Aorta (tissue), 5 donors: Measurements from ENCODE around the gene APOBEC4. TPM values are rescaled to one million over a fixed set of nuclear protein-coding genes. Genes with fewer than 3 reads are reported as not detected.
A peak's percentile ranks its signal among the peaks of the same experiment; 100 is the strongest.

Experiments
- ATAC-seq: fragments of 200-7000 bp; cut with Tn5 transposase; one replicate; pipeline ENCODE4 v1.9.1; 2022; ENCODE audit warnings: moderate library complexity; ENCODE audit not compliant: low FRiP score
- DNase-seq, 2 donors: peaks; one replicate each; pipeline ENCODE4 v3.0.0-alpha.2; 2020
- H3K27ac ChIP-seq, 2 donors: one replicate each; pipeline ENCODE4 v1.5.1; 2013; ENCODE audit warnings: low read length in 2 of 2, mild to moderate bottlenecking in 2 of 2, moderate library complexity in 2 of 2, control low read depth in 1 of 2, inconsistent platforms in 1 of 2, low read depth in 1 of 2
- H3K27me3 ChIP-seq, 2 donors: one replicate each; pipeline ENCODE4 v1.6.1; 2013; ENCODE audit warnings: control low read depth in 1 of 2, low read length in 1 of 2, mild to moderate bottlenecking in 1 of 2, moderate library complexity in 1 of 2; ENCODE audit not compliant: insufficient read depth in 2 of 2, control insufficient read depth in 1 of 2
- H3K36me3 ChIP-seq, 2 donors: one replicate each; pipeline ENCODE4 v1.6.1; 2013; ENCODE audit warnings: control low read depth in 1 of 2, low read length in 1 of 2, mild to moderate bottlenecking in 1 of 2; ENCODE audit not compliant: insufficient read depth in 2 of 2, control insufficient read depth in 1 of 2
- H3K4me1 ChIP-seq, 2 donors: one replicate each; pipeline ENCODE4 v1.6.1; 2013; ENCODE audit warnings: low read length in 2 of 2, control low read depth in 1 of 2, mild to moderate bottlenecking in 1 of 2, moderate library complexity in 1 of 2; ENCODE audit not compliant: insufficient read depth in 2 of 2, control insufficient read depth in 1 of 2
- H3K4me3 ChIP-seq, 2 donors: one replicate each; pipeline ENCODE4 v1.5.1; 2013; ENCODE audit warnings: low read length in 2 of 2, control low read depth in 1 of 2, mild to moderate bottlenecking in 1 of 2
- H3K9me3 ChIP-seq: one replicate; pipeline ENCODE4 v1.6.1; 2013; ENCODE audit warnings: mild to moderate bottlenecking, low read length; ENCODE audit not compliant: control insufficient read depth
- WGBS, 2 donors: extraction: QIAGEN DNeasy Blood & Tissue Kit; methylation state at CpG; one replicate each; pipeline ENCODE4 v1.1.7; 2013; 5-methylcytosine and 5-hydroxymethylcytosine counted together
- intact Hi-C, 2 donors: fragments of 100-400 bp; cut with DNase I; formaldehyde crosslinking; loops; one replicate each; pipeline versions ENCODE4 v1.14.2 to v1.15.0; 2022
- polyA plus RNA-seq, 2 donors: library from polyadenylated mRNA; stranded (reverse); fragments of 200-250 nt; gene quantifications; one replicate each; pipeline ENCODE4 v1.2.3, GENCODE V29; 2013
- total RNA-seq, 2 donors: library from RNA; stranded (reverse); fragmentation: NEBNext Ultra II Directional; extraction: Animal tissue kit (Norgen Biotek cat#: 25700); gene quantifications; one replicate each; pipeline ENCODE4 v1.2.1, GENCODE V29; 2021
- donor health status: healthy with polysubstance abuse.
- donor health status: Bipolar disorder and iron deficiency.
- donor health status: DM: no; HTN: no; CAD: no.
- donor health status: DM: no; HTN: no; CAD: no.
- donor health status: DM: yes; HTN: yes; CAD: no.

The APOBEC4 gene
- total and polyA plus RNA-seq, 4 donors: not detected

DNA sequence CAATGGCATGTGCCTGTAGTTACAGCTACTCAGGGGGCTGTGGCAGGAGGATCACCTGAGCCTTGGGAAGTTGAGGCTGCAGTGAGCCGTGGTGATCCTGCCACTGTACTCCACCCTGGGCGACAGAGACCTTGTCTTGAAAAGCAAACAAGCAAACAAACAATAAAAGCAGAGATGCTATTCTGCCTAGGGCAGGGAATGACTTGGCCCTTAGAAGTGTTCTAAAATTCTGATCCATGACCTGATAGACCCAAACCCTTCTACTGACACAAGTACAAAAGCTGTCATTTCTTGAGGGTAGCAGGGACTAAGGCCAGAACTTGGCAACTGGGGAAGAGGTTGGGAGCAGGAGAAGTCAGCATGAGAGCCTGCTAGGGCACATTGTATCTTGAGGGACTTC lies 47.2 kb downstream of the APOBEC4 start:
- intact Hi-C loops: no loop called here
- 92 to 94% methylated on average over 2 of the region's 2 CpGs for WGBS, 2 donors
- Histone ChIP-seq H3K36me3 (no peaks in the 10 kb centered on the region), H3K4me1 (peaks cover 3 to 8% of the 10 kb centered on the region in 2 donors), H3K4me3 (no peak overlapping the region), H3K27ac (no peak overlapping the region), H3K27me3 (no peaks in the 10 kb centered on the region), H3K9me3 (no peaks in the 10 kb centered on the region)
- DNase-seq (no peak), ATAC-seq (no peak)

GRCh38 chr1:183604815-183605214 lies 48.3 kb downstream of the APOBEC4 start:
- DNase-seq: no peak
- intact Hi-C loops: no loop called here
- no peak for ATAC-seq
- Histone ChIP-seq H3K9me3 (no peaks in the 10 kb centered on the region), H3K4me1 (peaks cover 0 to 6% of the 10 kb centered on the region in 2 donors), H3K27me3 (no peaks in the 10 kb centered on the region), H3K27ac (no peak overlapping the region), H3K36me3 (no peaks in the 10 kb centered on the region), H3K4me3 (no peak overlapping the region)
- 89 to 90% methylated on average over 8 of the region's 8 CpGs for WGBS, 2 donors

DNA sequence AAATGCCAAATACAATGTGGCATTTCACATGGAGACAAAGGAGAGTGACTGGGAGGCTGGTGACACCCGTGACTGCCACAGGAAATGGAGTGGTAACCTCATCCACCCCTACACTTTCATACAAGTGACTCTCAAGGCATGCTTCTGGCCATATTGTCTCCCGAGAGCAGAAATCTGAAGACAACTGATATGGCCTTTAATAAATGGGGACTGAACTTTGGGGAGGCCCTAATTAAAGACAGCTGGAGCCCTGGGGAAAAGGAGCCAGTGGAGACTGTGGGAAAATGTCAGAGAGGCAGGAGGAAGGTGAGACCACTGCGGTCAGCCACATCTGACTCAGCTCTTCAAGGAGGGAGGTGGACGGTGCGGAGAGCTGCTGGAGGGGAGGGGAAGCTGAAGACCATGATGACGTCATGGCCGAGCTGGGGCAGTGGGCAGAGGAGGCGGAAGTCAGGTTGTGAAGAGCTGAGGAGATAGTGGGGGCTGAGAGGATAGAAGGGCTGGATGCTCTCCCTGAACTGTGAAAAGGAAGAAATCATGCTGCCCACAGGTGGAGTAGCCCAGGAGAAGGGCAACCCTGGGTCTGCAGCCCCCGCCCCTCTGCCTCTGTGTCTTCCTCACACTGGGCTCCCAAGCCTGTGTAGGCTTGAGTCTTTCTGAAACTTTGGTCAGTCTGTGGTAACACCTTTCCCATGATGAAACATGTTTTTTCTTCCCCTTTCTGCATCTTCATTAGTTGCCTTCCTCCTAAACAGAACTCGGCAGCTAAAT lies 48.9 kb downstream of the APOBEC4 start:
- WGBS, 2 donors: 71 to 72% methylated on average over 10 of the region's 10 CpGs
- Histone ChIP-seq H3K9me3 (no peaks in the 10 kb centered on the region), H3K4me3 (no peak overlapping the region), H3K4me1 (peaks cover 0 to 6% of the 10 kb centered on the region in 2 donors), H3K36me3 (no peaks in the 10 kb centered on the region), H3K27ac (no peak overlapping the region), H3K27me3 (no peaks in the 10 kb centered on the region)
- intact Hi-C loops: no loop called here
- DNase-seq (peak in 1 of 2 donors; percentile 65), ATAC-seq (peak; percentile 30)

DNA sequence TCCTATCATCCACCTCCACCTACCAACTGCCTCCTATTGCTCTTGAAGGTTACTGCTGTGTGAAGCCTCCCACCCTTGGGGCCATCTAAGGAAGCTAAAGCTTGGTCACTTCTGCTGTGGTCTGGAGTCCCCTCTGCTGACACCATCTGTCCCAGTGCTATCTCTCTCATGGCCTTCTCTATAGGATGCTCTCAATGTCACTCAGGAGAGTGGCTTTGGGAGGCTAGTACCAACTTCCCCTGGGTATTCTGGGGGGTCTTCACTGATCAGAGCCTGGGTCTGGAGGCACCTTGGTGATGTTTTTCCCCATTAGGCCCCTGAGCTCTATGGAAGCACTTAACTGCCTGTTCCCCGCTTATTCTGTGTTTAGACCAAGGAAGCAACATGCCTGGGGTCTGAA lies 50.6 kb downstream of the APOBEC4 start:
- ATAC-seq: no peak
- H3K4me3 ChIP-seq: no peak overlapping the region
- no peaks in the 10 kb centered on the region for H3K9me3 ChIP-seq
- intact Hi-C loops: no loop called here
- H3K27me3 ChIP-seq: no peaks in the 10 kb centered on the region
- WGBS, 2 donors: 98 to 100% methylated on average over 1 of the region's 1 CpG
- no peak for DNase-seq
- no peaks in the 10 kb centered on the region for H3K36me3 ChIP-seq
- no peaks in the 10 kb centered on the region for H3K4me1 ChIP-seq
- no peak overlapping the region for H3K27ac ChIP-seq

DNA sequence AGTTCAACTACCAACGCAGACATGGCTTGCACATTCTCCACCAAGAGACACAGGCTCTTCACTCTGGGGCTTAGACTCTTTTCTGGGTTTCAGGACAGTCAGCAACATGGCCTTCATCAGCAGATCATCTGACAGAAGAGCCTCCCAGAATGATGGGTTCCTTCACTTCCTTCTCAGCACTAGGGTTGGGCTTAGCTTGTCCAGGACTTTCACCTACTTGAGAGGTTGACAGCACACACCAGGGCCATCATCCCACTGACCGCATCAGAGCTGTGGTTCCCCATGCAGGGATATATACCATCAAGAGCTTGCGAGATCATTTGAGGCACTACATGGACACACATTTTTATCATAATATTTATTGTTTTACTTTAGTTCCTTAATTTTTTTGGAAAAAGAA lies 52.5 kb downstream of the APOBEC4 start:
- Histone ChIP-seq H3K36me3 (no peaks in the 10 kb centered on the region), H3K4me1 (no peaks in the 10 kb centered on the region), H3K27me3 (no peaks in the 10 kb centered on the region), H3K4me3 (no peak overlapping the region), H3K9me3 (no peaks in the 10 kb centered on the region), H3K27ac (no peak overlapping the region)
- intact Hi-C loops: no loop called here
- 69% methylated on average over 3 of the region's 3 CpGs for WGBS, 2 donors
- DNase-seq (no peak), ATAC-seq (no peak)

DNA sequence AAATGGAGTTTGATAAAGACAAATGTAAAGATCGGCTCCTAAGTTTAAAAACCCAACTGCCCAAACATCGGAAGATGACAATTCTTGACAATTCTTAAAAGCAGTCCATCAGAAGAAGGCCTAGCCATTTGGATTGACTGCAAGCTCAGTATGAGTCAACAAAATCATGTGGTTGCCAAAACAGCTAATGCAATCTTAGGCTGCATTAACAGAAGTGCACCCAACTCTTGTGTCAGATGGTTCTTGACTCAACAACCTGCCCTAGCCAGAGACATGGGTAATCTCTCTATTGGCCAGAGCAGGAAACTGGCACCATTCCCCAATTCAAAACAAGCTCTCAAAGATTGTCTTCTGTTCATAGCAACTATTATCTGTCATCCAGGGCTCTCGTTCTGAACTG lies 53.0 kb downstream of the APOBEC4 start:
- Histone ChIP-seq H3K27ac (no peak overlapping the region), H3K36me3 (no peaks in the 10 kb centered on the region)
- ATAC-seq: peak; percentile 80

GRCh38 chr1:183598386-183598785 lies 54.7 kb downstream of the APOBEC4 start:
- ATAC-seq (peak; percentile 17), DNase-seq (no peak)
- Histone ChIP-seq H3K9me3 (no peaks in the 10 kb centered on the region), H3K27me3 (no peaks in the 10 kb centered on the region), H3K4me3 (no peak overlapping the region), H3K4me1 (no peaks in the 10 kb centered on the region), H3K27ac (no peak overlapping the region), H3K36me3 (no peaks in the 10 kb centered on the region)
- WGBS, 2 donors: 11 to 33% methylated on average over 2 of the region's 2 CpGs
- intact Hi-C loops: no loop called here

More for the DNA sequence above, 53.0 kb downstream of the APOBEC4 start:
- Histone ChIP-seq H3K27me3 (no peaks in the 10 kb centered on the region), H3K4me1 (no peaks in the 10 kb centered on the region), H3K9me3 (no peaks in the 10 kb centered on the region), H3K4me3 (no peak overlapping the region)
- WGBS, 2 donors: 53 to 57% methylated on average over 3 of the region's 3 CpGs
- no peak for DNase-seq
- intact Hi-C loops: no loop called here

DNA sequence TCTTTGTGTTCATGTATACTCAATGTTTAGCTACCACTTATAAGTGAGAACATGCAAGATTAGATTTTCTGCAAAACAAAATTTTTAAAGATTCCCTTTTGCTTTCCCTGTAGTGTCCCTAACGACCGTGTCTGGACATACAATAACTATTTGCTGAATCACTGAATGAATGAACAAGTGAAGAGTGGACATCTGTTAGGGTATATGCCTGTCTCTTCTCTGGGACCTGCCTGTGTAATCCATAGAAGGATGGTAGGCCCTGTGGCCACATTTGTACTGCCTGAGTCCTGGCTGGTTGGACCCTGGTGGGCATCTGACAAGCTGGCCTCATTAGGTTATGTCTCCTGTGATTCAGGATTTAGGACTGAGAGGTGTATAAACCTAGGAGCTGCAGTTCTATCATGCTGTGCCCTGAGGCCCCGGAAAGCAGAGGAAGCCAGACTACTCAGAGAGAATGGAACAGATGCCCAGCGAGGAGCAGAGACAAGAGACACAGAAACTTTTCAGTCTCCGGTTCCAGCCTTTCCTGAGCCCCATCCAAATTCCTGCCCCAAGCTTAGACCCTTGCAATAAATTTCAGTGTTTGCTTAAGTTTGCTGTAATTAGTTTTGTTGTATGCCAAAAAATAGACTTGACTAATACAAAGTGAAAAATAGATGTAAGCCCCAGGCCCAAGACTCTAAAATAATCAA lies 55.3 kb downstream of the APOBEC4 start:
- Histone ChIP-seq H3K4me1 (no peaks in the 10 kb centered on the region), H3K36me3 (no peaks in the 10 kb centered on the region), H3K27ac (no peak overlapping the region), H3K9me3 (no peaks in the 10 kb centered on the region), H3K4me3 (no peak overlapping the region), H3K27me3 (no peaks in the 10 kb centered on the region)
- intact Hi-C loops: no loop called here
- ATAC-seq: peak; percentile 17
- DNase-seq: no peak
- WGBS, 2 donors: 33 to 40% methylated on average over 5 of the region's 5 CpGs

DNA sequence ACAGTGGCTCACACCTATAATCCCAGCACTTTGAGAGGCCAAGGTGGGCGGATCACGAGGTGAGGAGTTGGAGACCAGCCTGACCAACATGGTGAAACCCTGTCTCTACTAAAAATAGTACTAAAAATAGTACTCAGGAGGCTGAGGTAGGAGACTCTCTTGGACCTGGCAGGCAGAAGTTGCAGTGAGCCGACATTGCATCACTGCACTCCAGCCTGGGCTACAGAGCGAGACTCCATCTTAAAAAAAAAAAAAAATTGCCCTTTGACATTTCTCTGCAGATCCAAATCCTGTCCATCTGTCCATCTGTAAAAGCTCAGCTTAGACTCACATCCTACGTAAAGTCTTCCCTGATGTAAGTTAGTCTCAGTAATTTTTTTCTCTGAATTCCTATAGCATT lies 56.6 kb downstream of the APOBEC4 start:
- H3K36me3 ChIP-seq: no peaks in the 10 kb centered on the region
- H3K27ac ChIP-seq: no peak overlapping the region
- intact Hi-C loops: no loop called here
- H3K4me3 ChIP-seq: no peak overlapping the region
- WGBS, 2 donors: 85 to 86% methylated on average over 5 of the region's 5 CpGs
- DNase-seq: no peak
- H3K27me3 ChIP-seq: no peaks in the 10 kb centered on the region
- no peaks in the 10 kb centered on the region for H3K4me1 ChIP-seq
- no peaks in the 10 kb centered on the region for H3K9me3 ChIP-seq
- no peak for ATAC-seq
